ENCODE measurements around the gene PRKAG1.

The PRKAG1 gene

GRCh38 chr12:49040364-49040855, 21.8 kb upstream of the PRKAG1 start:
- no peak for DNase-seq (ENCODE audit: low read depth, low spot score)
- Histone ChIP-seq H3K4me1 (ENCODE audit: insufficient read depth, insufficient read length) (peaks cover 3% of the 10 kb centered on the region), H3K4me3 (ENCODE audit: insufficient read length, low read depth) (no peak overlapping the region), H3K36me3 (ENCODE audit: insufficient read depth, insufficient read length, low read length) (peaks cover 96% of the 10 kb centered on the region), H3K9me3 (ENCODE audit: insufficient read depth, low read length) (no peaks in the 10 kb centered on the region), H3K27me3 (ENCODE audit: insufficient read depth, insufficient read length) (no peaks in the 10 kb centered on the region), H3K9ac (ENCODE audit: insufficient read length, low read depth) (no peak overlapping the region)
- TF ChIP-seq ZNF274 (IDR thresholded peaks at IDR 0.05; ENCODE audit: low read depth, low read length) (no peak), YY1 (IDR thresholded peaks at IDR 0.05; ENCODE audit: insufficient read depth, insufficient read length) (no peak), SUZ12 (IDR thresholded peaks at IDR 0.05; ENCODE audit: extremely low read depth, insufficient read depth, insufficient read length) (no peak)

- no peak overlapping the region for H3K4me3 ChIP-seq (ENCODE audit: insufficient read length, low read depth)
- peaks cover 97% of the 10 kb centered on the region for H3K36me3 ChIP-seq (ENCODE audit: insufficient read depth, insufficient read length, low read length)
- no peaks in the 10 kb centered on the region for H3K9me3 ChIP-seq (ENCODE audit: insufficient read depth, low read length)
- no peaks in the 10 kb centered on the region for H3K27me3 ChIP-seq (ENCODE audit: insufficient read depth, insufficient read length)
- H3K9ac ChIP-seq (ENCODE audit: insufficient read length, low read depth), result no peak overlapping the region
- no peak for DNase-seq (ENCODE audit: low read depth, low spot score)
- H3K4me1 ChIP-seq (ENCODE audit: insufficient read depth, insufficient read length), result peaks cover 3% of the 10 kb centered on the region
- TF ChIP-seq ZNF274 (IDR thresholded peaks at IDR 0.05; ENCODE audit: low read depth, low read length) (no peak), YY1 (IDR thresholded peaks at IDR 0.05; ENCODE audit: insufficient read depth, insufficient read length) (no peak), SUZ12 (IDR thresholded peaks at IDR 0.05; ENCODE audit: extremely low read depth, insufficient read depth, insufficient read length) (no peak)
Observed at GRCh38 chr12:49039421-49040363, 21.1 kb upstream of the PRKAG1 start.

GRCh38 chr12:49038291-49038955, 19.8 kb upstream of the PRKAG1 start:
- peaks cover 97% of the 10 kb centered on the region for H3K36me3 ChIP-seq (ENCODE audit: insufficient read depth, insufficient read length, low read length)
- no peak overlapping the region for H3K9ac ChIP-seq (ENCODE audit: insufficient read length, low read depth)
- no peaks in the 10 kb centered on the region for H3K27me3 ChIP-seq (ENCODE audit: insufficient read depth, insufficient read length)

GRCh38 chr12:49037947-49038237, 19.3 kb upstream of the PRKAG1 start:
- H3K36me3 ChIP-seq (ENCODE audit: insufficient read depth, insufficient read length, low read length), result peaks cover 97% of the 10 kb centered on the region
- H3K9me3 ChIP-seq (ENCODE audit: insufficient read depth, low read length), result no peaks in the 10 kb centered on the region
- TF ChIP-seq SUZ12 (IDR thresholded peaks at IDR 0.05; ENCODE audit: extremely low read depth, insufficient read depth, insufficient read length) (no peak), ZNF274 (IDR thresholded peaks at IDR 0.05; ENCODE audit: low read depth, low read length) (no peak), YY1 (IDR thresholded peaks at IDR 0.05; ENCODE audit: insufficient read depth, insufficient read length) (no peak)
- peaks cover 3% of the 10 kb centered on the region for H3K4me1 ChIP-seq (ENCODE audit: insufficient read depth, insufficient read length)
- no peak overlapping the region for H3K4me3 ChIP-seq (ENCODE audit: insufficient read length, low read depth)
- no peak overlapping the region for H3K9ac ChIP-seq (ENCODE audit: insufficient read length, low read depth)
- DNase-seq (ENCODE audit: low read depth, low spot score), result no peak
- no peaks in the 10 kb centered on the region for H3K27me3 ChIP-seq (ENCODE audit: insufficient read depth, insufficient read length)

More at GRCh38 chr12:49038291-49038955, 19.8 kb upstream of the PRKAG1 start:
- Histone ChIP-seq H3K4me1 (ENCODE audit: insufficient read depth, insufficient read length) (peaks cover 3% of the 10 kb centered on the region), H3K4me3 (ENCODE audit: insufficient read length, low read depth) (no peak overlapping the region), H3K9me3 (ENCODE audit: insufficient read depth, low read length) (no peaks in the 10 kb centered on the region)
- DNase-seq (ENCODE audit: low read depth, low spot score), result no peak
- TF ChIP-seq SUZ12 (IDR thresholded peaks at IDR 0.05; ENCODE audit: extremely low read depth, insufficient read depth, insufficient read length) (no peak), YY1 (IDR thresholded peaks at IDR 0.05; ENCODE audit: insufficient read depth, insufficient read length) (no peak), ZNF274 (IDR thresholded peaks at IDR 0.05; ENCODE audit: low read depth, low read length) (no peak)

GRCh38 chr12:49037111-49037946, 18.8 kb upstream of the PRKAG1 start:
- H3K36me3 ChIP-seq (ENCODE audit: insufficient read depth, insufficient read length, low read length), result peaks cover 97% of the 10 kb centered on the region
- no peak overlapping the region for H3K4me3 ChIP-seq (ENCODE audit: insufficient read length, low read depth)
- no peaks in the 10 kb centered on the region for H3K27me3 ChIP-seq (ENCODE audit: insufficient read depth, insufficient read length)
- H3K9ac ChIP-seq (ENCODE audit: insufficient read length, low read depth), result no peak overlapping the region
- DNase-seq (ENCODE audit: low read depth, low spot score), result no peak
- H3K4me1 ChIP-seq (ENCODE audit: insufficient read depth, insufficient read length), result peaks cover 3% of the 10 kb centered on the region
- H3K9me3 ChIP-seq (ENCODE audit: insufficient read depth, low read length), result no peaks in the 10 kb centered on the region
- TF ChIP-seq ZNF274 (IDR thresholded peaks at IDR 0.05; ENCODE audit: low read depth, low read length), result no peak
- no peak for TF ChIP-seq SUZ12 (IDR thresholded peaks at IDR 0.05; ENCODE audit: extremely low read depth, insufficient read depth, insufficient read length)
- TF ChIP-seq YY1 (IDR thresholded peaks at IDR 0.05; ENCODE audit: insufficient read depth, insufficient read length), result no peak

GRCh38 chr12:49036029-49036428, 17.5 kb upstream of the PRKAG1 start:
- TF ChIP-seq SUZ12 (IDR thresholded peaks at IDR 0.05; ENCODE audit: extremely low read depth, insufficient read depth, insufficient read length), result no peak
- no peak for DNase-seq (ENCODE audit: low read depth, low spot score)
- Histone ChIP-seq H3K4me1 (ENCODE audit: insufficient read depth, insufficient read length) (no peaks in the 10 kb centered on the region), H3K9ac (ENCODE audit: insufficient read length, low read depth) (no peak overlapping the region), H3K9me3 (ENCODE audit: insufficient read depth, low read length) (no peaks in the 10 kb centered on the region), H3K4me3 (ENCODE audit: insufficient read length, low read depth) (no peak overlapping the region), H3K36me3 (ENCODE audit: insufficient read depth, insufficient read length, low read length) (peaks cover 97% of the 10 kb centered on the region), H3K27me3 (ENCODE audit: insufficient read depth, insufficient read length) (no peaks in the 10 kb centered on the region)
